ENCODE results near the gene EPHB1.

The EPHB1 gene

DNA sequence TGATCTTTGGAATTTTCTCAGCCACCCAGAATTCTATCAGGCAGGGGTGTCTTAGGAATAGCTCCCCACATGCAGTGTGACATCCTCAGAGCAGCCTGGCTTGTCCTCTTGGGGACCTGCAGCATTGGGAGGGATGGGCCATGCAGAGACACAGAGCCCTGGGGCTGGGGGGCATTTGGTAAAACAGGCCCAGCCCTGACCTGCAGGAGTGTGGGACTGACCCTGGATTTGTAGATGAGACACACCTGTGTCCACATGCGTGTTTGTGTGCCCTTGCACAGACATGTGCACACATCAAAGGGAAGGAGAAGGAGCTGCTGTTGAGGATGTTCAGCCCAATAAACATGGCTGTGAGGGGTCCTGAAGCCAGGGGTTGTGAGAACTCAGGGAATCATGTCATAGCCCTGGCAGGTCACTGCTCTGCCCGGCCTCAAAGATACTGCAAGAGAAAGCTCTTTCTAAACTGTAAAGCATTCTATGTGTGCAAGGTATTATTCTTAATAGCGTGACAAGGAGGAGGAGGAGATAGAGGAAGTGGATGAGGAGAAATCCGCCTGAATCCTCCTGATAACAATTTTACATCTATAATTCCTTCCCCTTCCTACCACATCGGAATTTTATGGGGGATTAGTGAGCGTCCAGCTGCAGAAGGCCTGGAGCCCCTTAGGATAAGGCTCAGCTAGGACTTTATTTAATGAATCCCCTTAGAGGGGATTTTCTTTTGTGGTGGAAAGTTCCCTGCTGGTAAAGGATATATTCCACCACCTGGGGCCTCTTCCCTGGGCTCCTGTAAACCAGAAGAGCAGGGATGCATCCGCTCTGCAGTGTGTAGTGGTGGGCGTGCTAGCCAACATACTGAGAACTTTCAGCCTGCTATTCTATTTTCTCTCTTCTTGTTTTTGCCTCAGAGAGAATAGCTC is 245.5 kb downstream of the EPHB1 start:
- H3K4me1 ChIP-seq (ENCODE audit: control insufficient read depth, insufficient read depth, low read length) = peaks cover 20% of the 10 kb centered on the region
- WGBS, 2 experiments = 61 to 73% methylated on average over 5 to 6 of the region's 8 CpGs
- H3K27ac ChIP-seq (ENCODE audit: insufficient read depth, low read depth, low read length, poor library complexity, severe bottlenecking) = peak overlapping the region; percentile 50
- no peaks in the 10 kb centered on the region for H3K36me3 ChIP-seq (ENCODE audit: control insufficient read depth, insufficient read depth, low read length)
- no peaks in the 10 kb centered on the region for H3K9me3 ChIP-seq (ENCODE audit: control insufficient read depth, low read length)
- no peak overlapping the region for H3K4me3 ChIP-seq (ENCODE audit: insufficient read depth, low read depth, low read length)
- no peaks in the 10 kb centered on the region for H3K27me3 ChIP-seq (ENCODE audit: control insufficient read depth, insufficient read depth, low read length, poor library complexity, severe bottlenecking)

DNA sequence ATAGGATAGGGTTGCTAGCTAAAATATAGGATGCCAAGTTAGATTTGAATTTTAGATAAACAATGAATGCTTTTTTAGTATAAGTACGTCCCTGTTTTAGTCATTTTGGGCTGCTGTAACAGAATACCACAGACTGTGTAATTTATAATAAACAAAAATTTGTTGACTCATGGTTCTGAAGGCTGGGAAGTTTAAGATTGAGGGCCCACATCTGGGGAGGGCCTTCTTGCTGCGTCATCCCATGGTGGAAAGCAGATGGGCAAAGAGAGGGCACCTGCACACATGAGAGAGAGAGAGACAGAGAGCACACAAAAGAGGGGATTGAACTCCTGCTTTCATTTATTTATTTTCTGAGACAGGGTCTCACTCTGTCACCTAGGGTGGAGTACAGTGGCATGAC is 246.5 kb downstream of the EPHB1 start:
- 86 to 89% methylated on average over 2 of the region's 2 CpGs for WGBS, 2 experiments
- H3K27ac ChIP-seq (ENCODE audit: insufficient read depth, low read depth, low read length, poor library complexity, severe bottlenecking) = no peak overlapping the region
- H3K4me1 ChIP-seq (ENCODE audit: control insufficient read depth, insufficient read depth, low read length) = peaks cover 20% of the 10 kb centered on the region
- no peaks in the 10 kb centered on the region for H3K36me3 ChIP-seq (ENCODE audit: control insufficient read depth, insufficient read depth, low read length)
- no peaks in the 10 kb centered on the region for H3K9me3 ChIP-seq (ENCODE audit: control insufficient read depth, low read length)
- H3K27me3 ChIP-seq (ENCODE audit: control insufficient read depth, insufficient read depth, low read length, poor library complexity, severe bottlenecking) = no peaks in the 10 kb centered on the region
- no peak overlapping the region for H3K4me3 ChIP-seq (ENCODE audit: insufficient read depth, low read depth, low read length)

DNA sequence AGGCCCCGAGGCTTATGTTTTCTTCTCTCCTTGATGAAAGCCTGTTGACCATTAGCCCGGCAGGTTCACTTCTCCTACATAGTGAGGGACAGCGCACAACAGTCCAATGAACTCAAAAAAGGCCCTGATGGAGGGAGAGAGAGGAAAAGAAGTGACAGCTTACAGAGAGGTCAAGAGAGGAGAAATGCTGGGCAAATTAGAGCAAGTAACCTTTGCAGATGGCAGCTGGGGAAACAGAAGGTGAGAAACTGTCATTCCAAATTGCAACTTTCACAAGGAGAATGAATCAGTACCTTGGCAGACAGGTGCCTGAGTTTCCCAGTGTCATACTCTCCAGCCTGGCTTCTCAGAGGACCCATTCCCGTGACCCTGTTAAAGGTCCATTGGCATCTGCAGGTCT is 252.0 kb downstream of the EPHB1 start:
- H3K9me3 ChIP-seq (ENCODE audit: control insufficient read depth, low read length) = no peaks in the 10 kb centered on the region
- H3K36me3 ChIP-seq (ENCODE audit: control insufficient read depth, insufficient read depth, low read length) = no peaks in the 10 kb centered on the region
- 91 to 97% methylated on average over 4 of the region's 4 CpGs for WGBS, 2 experiments
- no peak overlapping the region for H3K27ac ChIP-seq (ENCODE audit: insufficient read depth, low read depth, low read length, poor library complexity, severe bottlenecking)
- no peaks in the 10 kb centered on the region for H3K27me3 ChIP-seq (ENCODE audit: control insufficient read depth, insufficient read depth, low read length, poor library complexity, severe bottlenecking)
- peaks cover 6% of the 10 kb centered on the region for H3K4me1 ChIP-seq (ENCODE audit: control insufficient read depth, insufficient read depth, low read length)
- no peak overlapping the region for H3K4me3 ChIP-seq (ENCODE audit: insufficient read depth, low read depth, low read length)

DNA sequence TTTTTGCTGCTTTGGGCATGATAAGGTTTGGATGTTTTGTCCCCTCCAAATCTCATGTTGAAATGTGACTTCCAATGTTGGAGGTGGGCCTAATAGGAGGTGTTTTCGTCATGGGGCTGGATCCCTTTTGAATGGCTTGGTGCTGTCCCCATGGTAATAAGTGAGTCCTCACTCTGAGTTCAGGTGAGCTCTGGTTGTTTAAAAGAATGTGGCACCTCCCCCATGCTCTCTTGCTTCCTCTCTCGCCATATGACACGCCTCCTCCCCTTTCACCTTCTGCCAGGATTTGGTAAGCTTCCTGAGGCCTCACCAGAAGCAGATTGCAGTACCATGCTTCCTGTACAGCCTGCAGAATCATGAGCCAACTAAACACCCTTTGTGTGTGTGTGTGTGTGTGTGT is 255.5 kb downstream of the EPHB1 start:
- no peak overlapping the region for H3K27ac ChIP-seq (ENCODE audit: insufficient read depth, low read depth, low read length, poor library complexity, severe bottlenecking)
- H3K4me3 ChIP-seq (ENCODE audit: insufficient read depth, low read depth, low read length) = no peak overlapping the region
- H3K36me3 ChIP-seq (ENCODE audit: control insufficient read depth, insufficient read depth, low read length) = no peaks in the 10 kb centered on the region
- H3K4me1 ChIP-seq (ENCODE audit: control insufficient read depth, insufficient read depth, low read length) = no peaks in the 10 kb centered on the region
- H3K27me3 ChIP-seq (ENCODE audit: control insufficient read depth, insufficient read depth, low read length, poor library complexity, severe bottlenecking) = no peaks in the 10 kb centered on the region
- H3K9me3 ChIP-seq (ENCODE audit: control insufficient read depth, low read length) = no peaks in the 10 kb centered on the region
- 85 to 88% methylated on average over 3 of the region's 3 CpGs for WGBS, 2 experiments

DNA sequence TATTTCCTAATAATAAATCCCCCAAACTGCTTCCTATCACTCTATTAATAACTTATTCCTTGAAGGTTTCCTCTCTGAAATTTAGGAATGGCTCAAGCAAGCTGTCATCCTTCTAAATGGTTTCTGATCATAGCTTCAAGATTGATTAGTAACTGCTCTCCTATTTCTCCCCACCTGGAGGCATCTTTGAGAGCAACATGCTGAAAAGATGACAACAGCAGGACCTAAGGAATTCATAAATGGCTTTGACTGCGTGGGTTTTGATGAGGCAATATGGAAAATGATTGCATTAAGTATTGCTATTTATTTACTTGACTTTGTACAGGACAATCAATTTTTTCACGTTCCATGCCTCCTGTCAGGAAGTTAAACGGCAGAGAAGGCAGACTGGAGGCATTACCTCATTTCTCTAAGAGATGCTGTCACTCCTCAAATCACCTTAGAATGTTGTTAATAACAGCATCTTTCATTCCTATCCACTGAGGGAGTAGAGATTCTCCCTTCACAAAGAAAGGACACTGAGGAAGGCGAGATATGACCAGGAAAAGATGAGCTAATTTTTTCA is 256.4 kb downstream of the EPHB1 start:
- Histone ChIP-seq H3K4me3 (ENCODE audit: insufficient read depth, low read depth, low read length) (no peak overlapping the region), H3K4me1 (ENCODE audit: control insufficient read depth, insufficient read depth, low read length) (no peaks in the 10 kb centered on the region), H3K9me3 (ENCODE audit: control insufficient read depth, low read length) (no peaks in the 10 kb centered on the region), H3K36me3 (ENCODE audit: control insufficient read depth, insufficient read depth, low read length) (no peaks in the 10 kb centered on the region), H3K27me3 (ENCODE audit: control insufficient read depth, insufficient read depth, low read length, poor library complexity, severe bottlenecking) (no peaks in the 10 kb centered on the region), H3K27ac (ENCODE audit: insufficient read depth, low read depth, low read length, poor library complexity, severe bottlenecking) (no peak overlapping the region)
- WGBS, 2 experiments = 94 to 95% methylated on average over 3 to 4 of the region's 4 CpGs

DNA sequence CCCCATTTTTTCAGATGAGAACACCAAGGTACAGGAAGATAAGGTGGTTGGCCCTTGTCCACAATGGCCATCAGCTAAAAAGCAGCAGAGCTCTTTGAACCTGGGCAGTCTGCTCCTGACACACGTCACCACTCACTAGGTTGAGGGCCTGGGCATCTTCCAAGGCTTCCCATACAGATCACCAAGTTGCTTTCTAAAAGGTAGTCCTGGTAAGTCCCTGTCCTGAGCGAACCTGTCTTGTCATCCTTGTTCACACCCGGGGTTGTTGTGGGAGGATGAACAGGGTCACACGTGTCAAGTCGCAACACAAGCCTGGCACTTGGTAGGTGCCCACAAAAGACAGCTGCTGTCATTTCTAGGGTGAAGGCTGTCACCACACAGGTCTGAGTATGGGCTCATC is 260.4 kb downstream of the EPHB1 start:
- H3K4me1 ChIP-seq (ENCODE audit: control insufficient read depth, insufficient read depth, low read length) = no peaks in the 10 kb centered on the region
- 94 to 95% methylated on average over 5 of the region's 5 CpGs for WGBS, 2 experiments
- H3K9me3 ChIP-seq (ENCODE audit: control insufficient read depth, low read length) = no peaks in the 10 kb centered on the region
- H3K4me3 ChIP-seq (ENCODE audit: insufficient read depth, low read depth, low read length) = no peak overlapping the region
- H3K36me3 ChIP-seq (ENCODE audit: control insufficient read depth, insufficient read depth, low read length) = no peaks in the 10 kb centered on the region
- H3K27ac ChIP-seq (ENCODE audit: insufficient read depth, low read depth, low read length, poor library complexity, severe bottlenecking) = no peak overlapping the region
- H3K27me3 ChIP-seq (ENCODE audit: control insufficient read depth, insufficient read depth, low read length, poor library complexity, severe bottlenecking) = no peaks in the 10 kb centered on the region

DNA sequence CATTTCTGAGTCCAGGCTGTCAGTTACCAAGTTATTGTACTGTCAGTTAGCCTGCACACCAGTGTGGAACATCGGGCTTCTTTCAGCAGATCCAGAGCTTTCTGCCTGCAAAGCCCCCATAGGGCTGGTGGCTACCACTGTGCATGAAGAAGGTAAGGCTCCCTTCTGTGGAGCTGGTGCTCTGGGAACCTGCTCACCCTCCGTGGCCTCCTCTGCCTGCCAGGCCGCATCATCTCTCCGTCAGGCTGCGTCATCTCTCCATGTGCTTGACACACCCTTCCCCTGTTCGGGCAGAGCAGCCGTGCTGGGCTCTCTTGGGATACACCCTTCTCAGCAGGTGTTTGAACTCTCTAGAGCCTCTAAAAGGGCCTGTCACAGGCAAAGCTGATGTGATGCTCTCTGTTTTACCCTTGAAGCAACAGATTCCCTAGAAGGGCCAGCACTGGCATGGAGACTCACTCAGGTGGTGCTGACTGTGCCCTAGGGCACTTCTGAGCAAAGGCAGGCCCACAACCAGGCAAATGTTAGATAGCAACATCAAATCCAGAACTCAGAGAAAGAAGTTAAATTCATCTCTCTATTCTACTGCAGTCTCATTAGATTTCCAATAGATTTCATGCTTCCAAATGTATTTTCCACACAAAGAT is 261.1 kb downstream of the EPHB1 start:
- 86 to 87% methylated on average over 7 of the region's 7 CpGs for WGBS, 2 experiments

DNA sequence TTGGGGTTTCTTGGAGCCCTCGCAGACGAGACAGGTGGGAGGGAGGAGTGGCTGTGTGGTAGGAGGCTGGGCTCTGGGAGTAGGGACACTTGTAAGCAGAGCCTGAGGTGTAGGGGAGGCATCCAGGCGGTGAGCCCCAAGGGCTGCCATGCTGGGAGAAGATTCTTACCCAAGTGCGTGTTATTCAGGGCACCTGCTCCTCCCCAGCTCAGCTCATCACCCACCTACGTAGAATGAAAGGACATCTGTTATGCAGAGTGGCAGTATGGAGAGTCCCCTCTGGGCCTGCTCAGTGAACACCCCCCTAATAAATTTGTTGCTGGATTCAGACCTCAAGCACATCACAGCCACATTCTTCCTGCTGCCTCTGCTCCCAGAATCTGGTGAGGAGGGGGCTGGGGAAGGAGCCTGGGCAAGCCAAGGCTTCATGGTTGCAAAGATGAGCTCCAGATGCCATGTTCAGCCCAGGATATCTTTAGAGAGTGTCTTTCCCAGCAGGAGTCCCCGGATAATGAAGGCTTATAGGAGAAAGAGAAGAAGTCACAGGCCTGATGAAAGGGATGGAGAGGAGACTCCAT is 261.8 kb downstream of the EPHB1 start:
- Histone ChIP-seq H3K27ac (ENCODE audit: insufficient read depth, low read depth, low read length, poor library complexity, severe bottlenecking) (no peak overlapping the region), H3K36me3 (ENCODE audit: control insufficient read depth, insufficient read depth, low read length) (no peaks in the 10 kb centered on the region), H3K4me3 (ENCODE audit: insufficient read depth, low read depth, low read length) (no peak overlapping the region), H3K27me3 (ENCODE audit: control insufficient read depth, insufficient read depth, low read length, poor library complexity, severe bottlenecking) (no peaks in the 10 kb centered on the region), H3K9me3 (ENCODE audit: control insufficient read depth, low read length) (no peaks in the 10 kb centered on the region), H3K4me1 (ENCODE audit: control insufficient read depth, insufficient read depth, low read length) (no peaks in the 10 kb centered on the region)
- WGBS, 2 experiments = 89 to 91% methylated on average over 6 of the region's 6 CpGs

More for the DNA sequence above, 261.1 kb downstream of the EPHB1 start:
- H3K4me3 ChIP-seq (ENCODE audit: insufficient read depth, low read depth, low read length) = no peak overlapping the region
- no peaks in the 10 kb centered on the region for H3K4me1 ChIP-seq (ENCODE audit: control insufficient read depth, insufficient read depth, low read length)
- H3K27ac ChIP-seq (ENCODE audit: insufficient read depth, low read depth, low read length, poor library complexity, severe bottlenecking) = no peak overlapping the region
- no peaks in the 10 kb centered on the region for H3K9me3 ChIP-seq (ENCODE audit: control insufficient read depth, low read length)
- no peaks in the 10 kb centered on the region for H3K36me3 ChIP-seq (ENCODE audit: control insufficient read depth, insufficient read depth, low read length)
- no peaks in the 10 kb centered on the region for H3K27me3 ChIP-seq (ENCODE audit: control insufficient read depth, insufficient read depth, low read length, poor library complexity, severe bottlenecking)

DNA sequence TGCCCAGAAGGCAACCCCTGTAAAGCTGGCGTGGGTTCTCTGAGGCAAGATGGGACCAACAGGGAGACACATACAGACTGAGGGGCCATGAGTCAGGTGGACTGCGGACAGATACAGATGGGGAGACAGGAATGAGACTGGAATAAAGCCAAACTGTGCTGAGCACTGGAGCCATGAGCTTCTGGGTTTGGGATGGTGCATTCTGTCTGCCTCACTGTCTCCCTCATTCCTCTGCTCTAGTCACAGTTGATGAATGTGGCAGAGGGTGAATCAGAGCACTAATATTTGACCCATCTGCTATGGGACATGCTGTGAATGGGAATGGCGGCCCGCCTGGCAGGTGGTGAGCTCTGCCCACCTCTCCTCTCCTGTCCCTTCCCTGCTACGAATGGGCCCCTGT is 262.9 kb downstream of the EPHB1 start:
- 93 to 97% methylated on average over 5 of the region's 5 CpGs for WGBS, 2 experiments
- no peaks in the 10 kb centered on the region for H3K9me3 ChIP-seq (ENCODE audit: control insufficient read depth, low read length)
- H3K27ac ChIP-seq (ENCODE audit: insufficient read depth, low read depth, low read length, poor library complexity, severe bottlenecking) = no peak overlapping the region
- H3K4me3 ChIP-seq (ENCODE audit: insufficient read depth, low read depth, low read length) = no peak overlapping the region
- H3K27me3 ChIP-seq (ENCODE audit: control insufficient read depth, insufficient read depth, low read length, poor library complexity, severe bottlenecking) = no peaks in the 10 kb centered on the region
- no peaks in the 10 kb centered on the region for H3K4me1 ChIP-seq (ENCODE audit: control insufficient read depth, insufficient read depth, low read length)
- H3K36me3 ChIP-seq (ENCODE audit: control insufficient read depth, insufficient read depth, low read length) = no peaks in the 10 kb centered on the region

DNA sequence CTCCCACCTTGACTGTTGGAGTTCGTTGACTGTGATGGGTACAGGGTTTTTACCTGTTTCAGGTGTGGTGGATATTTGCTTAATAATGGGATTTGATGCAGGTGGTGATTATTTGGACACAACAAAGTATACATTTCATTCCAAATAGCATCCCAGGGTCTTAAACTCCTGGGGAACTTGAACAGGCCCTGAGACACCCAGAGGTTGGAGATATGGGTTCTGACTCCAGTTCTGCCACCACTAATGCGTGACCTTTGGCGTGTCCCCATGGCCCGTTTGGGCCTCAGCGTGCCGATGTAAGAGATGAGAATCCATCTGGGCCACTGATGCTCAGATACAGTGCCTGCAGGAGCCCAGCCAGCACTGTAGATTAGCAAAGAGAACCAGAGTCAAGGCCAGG is 264.5 kb downstream of the EPHB1 start:
- Histone ChIP-seq H3K36me3 (ENCODE audit: control insufficient read depth, insufficient read depth, low read length) (no peaks in the 10 kb centered on the region), H3K9me3 (ENCODE audit: control insufficient read depth, low read length) (no peaks in the 10 kb centered on the region), H3K4me1 (ENCODE audit: control insufficient read depth, insufficient read depth, low read length) (no peaks in the 10 kb centered on the region), H3K27me3 (ENCODE audit: control insufficient read depth, insufficient read depth, low read length, poor library complexity, severe bottlenecking) (no peaks in the 10 kb centered on the region), H3K27ac (ENCODE audit: insufficient read depth, low read depth, low read length, poor library complexity, severe bottlenecking) (no peak overlapping the region), H3K4me3 (ENCODE audit: insufficient read depth, low read depth, low read length) (no peak overlapping the region)
- 90 to 93% methylated on average over 6 of the region's 6 CpGs for WGBS, 2 experiments
